ENCODE results near the gene EGLN2.
"Not testable (repeated sequence)": the region's sequence is repeated elsewhere in the genome, so short reads cannot be mapped to it uniquely, and the experiment has no call there.

EGLN2 gene

GRCh38 chr19:40842012-40842411, 43.0 kb downstream of the EGLN2 start:
- H3K4me3 ChIP-seq (ENCODE audit: low read depth, low read length): not testable (repeated sequence)

DNA sequence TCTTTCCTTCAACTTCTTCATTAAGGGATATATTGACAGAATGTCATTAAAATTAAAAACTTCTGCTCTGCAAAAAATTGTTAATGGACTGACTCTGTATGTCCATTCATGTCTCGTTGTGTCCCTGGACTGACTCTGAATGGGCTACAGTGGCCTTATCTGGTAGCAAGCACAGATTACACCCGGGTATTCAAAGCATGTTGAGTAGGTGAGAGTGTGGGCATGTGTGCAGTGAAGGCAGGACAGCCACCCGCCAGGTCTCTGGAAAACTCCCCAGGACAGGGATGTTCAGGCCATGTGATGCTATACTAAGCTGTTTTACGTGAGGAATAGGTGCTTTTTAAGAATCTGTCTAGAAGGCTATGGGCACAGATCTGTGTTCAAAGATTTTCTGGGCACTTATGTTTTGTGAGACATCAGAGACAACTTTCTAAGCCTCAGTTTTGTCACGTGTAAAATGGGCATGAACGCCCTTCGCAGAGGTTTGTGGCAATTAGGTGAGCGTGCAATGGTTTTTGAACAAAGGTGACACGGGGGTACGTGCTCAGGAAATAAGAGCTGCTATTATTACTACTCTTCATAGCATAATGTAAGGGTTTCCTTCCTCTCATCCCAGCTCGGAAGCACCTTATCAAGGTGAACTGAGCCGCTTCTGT, 44.1 kb downstream of the EGLN2 start:
- not testable (repeated sequence) for H3K4me3 ChIP-seq (ENCODE audit: low read depth, low read length)

- H3K4me3 ChIP-seq (ENCODE audit: low read depth, low read length): not testable (repeated sequence)
Observed at GRCh38 chr19:40843653-40844052, 44.7 kb downstream of the EGLN2 start.

GRCh38 chr19:40846722-40847121, 47.7 kb downstream of the EGLN2 start:
- not testable (repeated sequence) for H3K4me3 ChIP-seq (ENCODE audit: low read depth, low read length)

GRCh38 chr19:40850277-40850676, 51.3 kb downstream of the EGLN2 start, which contains the start of gene CYP2A6:
CYP2A6 (minus strand) TSS chr19:40850447; CDS start chr19:40850426, 21 bp downstream.
- H3K4me3 ChIP-seq (ENCODE audit: low read depth, low read length): not testable (repeated sequence)

DNA sequence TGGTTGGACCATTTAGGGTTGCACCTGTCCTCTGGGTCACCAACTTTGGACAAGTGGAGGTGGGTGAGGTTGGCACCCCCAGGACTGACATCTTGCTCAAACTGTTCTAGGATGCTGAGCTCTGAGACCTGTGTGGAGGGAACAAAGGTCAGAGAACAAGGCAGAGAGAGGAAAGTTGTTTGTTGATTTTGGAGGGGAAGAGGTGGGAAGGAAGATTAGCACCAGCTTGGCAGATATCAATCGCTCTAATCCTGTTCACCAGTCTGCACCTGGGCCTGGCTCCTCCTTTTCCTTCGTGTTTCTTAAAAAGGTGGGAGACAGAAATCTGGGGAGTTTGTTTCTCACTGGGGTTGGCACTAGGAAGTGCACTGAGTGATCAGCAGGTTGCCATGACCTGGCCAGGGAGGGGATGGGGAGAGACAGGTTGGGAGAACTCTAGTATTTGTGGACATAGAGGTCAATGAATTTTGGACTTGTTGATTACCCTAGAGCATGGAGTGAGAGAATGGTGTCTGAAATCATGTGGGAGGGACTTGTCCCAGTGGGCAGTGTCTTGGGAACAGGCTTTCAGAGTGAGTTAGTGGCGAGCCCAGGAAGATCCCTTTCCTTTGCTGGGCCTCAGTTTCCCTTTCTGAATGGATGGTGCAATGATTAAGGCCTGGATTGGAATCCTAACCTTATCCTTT, 53.6 kb downstream of the EGLN2 start:
- H3K4me3 ChIP-seq (ENCODE audit: low read depth, low read length): not testable (repeated sequence)

Measured in iPS-11a (cell line).